Brain microvascular endothelial cell (primary cell): ENCODE results near the gene GATA2.

Source experiments
- DNase-seq: peaks from one replicate; pipeline ENCODE4 v3.0.0-alpha.2; 2020
- H3K27ac ChIP-seq: fragments of 250-450 bp; sonication (Bioruptor Pico); 2 replicates; pipeline ENCODE4 v1.5.1; 2020; ENCODE audit warnings: mild to moderate bottlenecking, moderate library complexity
- H3K27me3 ChIP-seq: fragments of 250-450 bp; sonication (Bioruptor Pico); replicated peaks from 2 replicates; pipeline ENCODE4 v1.5.1; 2020; ENCODE audit warnings: mild to moderate bottlenecking
- H3K36me3 ChIP-seq: fragments of 250-450 bp; sonication (Bioruptor Pico); replicated peaks from 2 replicates; pipeline ENCODE4 v1.5.1; 2020; ENCODE audit warnings: mild to moderate bottlenecking
- H3K4me3 ChIP-seq: 2 replicates; pipeline ENCODE4 v1.5.1; 2011; ENCODE audit warnings: low read depth, mild to moderate bottlenecking, control low read depth, low read length, moderate library complexity
- in situ Hi-C: cut with HindIII; loops from 2 replicates; pipeline ENCODE4 v1.10.0; 2017; ENCODE audit warnings: low sequenced_read_pairs, low pct_ligation_motif_present
- TF ChIP-seq, protein P1 (sequence below): IDR thresholded peaks from 2 replicates; pipeline ENCODE4 v1.5.1; 2011; ENCODE audit warnings: low read depth, mild to moderate bottlenecking, moderate library complexity, low read length, control low read depth, inconsistent platforms; ENCODE audit errors: missing control alignments

The GATA2 gene

DNA sequence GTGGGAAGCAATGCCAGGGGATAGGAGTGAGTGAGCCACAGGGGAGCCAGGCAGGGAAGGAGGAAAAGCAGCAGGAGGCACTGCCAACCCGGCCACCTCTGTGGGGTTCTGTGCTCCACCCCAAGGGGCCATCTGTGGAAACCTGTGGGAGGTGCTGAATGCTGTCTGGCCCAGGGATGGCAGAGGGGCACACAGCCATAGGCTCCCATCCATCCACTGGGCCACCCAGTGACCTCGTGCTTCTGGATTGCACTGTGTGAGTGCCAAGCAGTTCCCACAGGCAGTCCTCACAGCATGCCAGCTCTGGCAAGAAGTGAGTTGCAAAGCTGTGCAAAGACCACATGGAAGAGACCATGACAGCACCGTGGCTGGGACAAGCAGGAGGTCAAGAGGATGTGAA lies 53.8 kb downstream of the GATA2 start:
- Histone ChIP-seq H3K27me3 (peaks cover 20% of the 10 kb centered on the region), H3K36me3 (no peaks in the 10 kb centered on the region), H3K27ac (no peak overlapping the region), H3K4me3 (no peak overlapping the region)
- TF ChIP-seq, protein P1, sequence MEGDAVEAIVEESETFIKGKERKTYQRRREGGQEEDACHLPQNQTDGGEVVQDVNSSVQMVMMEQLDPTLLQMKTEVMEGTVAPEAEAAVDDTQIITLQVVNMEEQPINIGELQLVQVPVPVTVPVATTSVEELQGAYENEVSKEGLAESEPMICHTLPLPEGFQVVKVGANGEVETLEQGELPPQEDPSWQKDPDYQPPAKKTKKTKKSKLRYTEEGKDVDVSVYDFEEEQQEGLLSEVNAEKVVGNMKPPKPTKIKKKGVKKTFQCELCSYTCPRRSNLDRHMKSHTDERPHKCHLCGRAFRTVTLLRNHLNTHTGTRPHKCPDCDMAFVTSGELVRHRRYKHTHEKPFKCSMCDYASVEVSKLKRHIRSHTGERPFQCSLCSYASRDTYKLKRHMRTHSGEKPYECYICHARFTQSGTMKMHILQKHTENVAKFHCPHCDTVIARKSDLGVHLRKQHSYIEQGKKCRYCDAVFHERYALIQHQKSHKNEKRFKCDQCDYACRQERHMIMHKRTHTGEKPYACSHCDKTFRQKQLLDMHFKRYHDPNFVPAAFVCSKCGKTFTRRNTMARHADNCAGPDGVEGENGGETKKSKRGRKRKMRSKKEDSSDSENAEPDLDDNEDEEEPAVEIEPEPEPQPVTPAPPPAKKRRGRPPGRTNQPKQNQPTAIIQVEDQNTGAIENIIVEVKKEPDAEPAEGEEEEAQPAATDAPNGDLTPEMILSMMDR: no peak
- in situ Hi-C loops: no loop called here
- DNase-seq: no peak

DNA sequence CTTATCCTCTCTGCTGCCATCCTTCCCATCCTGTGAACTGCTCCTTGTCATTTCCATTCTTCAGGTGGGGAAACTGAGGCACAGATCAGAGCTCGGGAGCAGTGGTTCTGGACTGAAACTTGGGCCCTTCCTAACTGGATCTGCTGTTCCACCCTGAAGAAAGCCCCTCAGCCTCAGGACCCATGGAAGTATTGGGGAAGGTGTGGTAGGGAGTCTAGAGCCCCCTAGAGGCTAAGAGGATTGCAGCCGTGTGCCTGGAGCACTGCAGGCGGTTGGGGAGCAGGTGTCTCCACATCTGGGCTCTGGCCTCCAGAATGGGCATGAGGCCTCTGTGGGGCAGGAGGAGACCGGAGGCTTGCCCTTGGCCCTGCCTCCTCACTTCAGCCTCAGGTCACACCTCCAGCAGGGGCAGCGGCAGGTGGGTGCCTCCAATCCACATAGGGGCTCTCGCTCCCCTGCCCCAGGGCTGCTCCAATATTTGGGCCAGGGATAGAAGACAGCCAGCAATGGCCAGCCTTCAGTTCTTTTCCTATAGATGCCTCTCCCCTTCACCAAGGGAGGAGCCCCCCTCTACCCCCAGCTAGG lies 54.4 kb downstream of the GATA2 start:
- no peak overlapping the region for H3K27ac ChIP-seq
- DNase-seq: no peak
- peaks cover 27% of the 10 kb centered on the region for H3K27me3 ChIP-seq
- in situ Hi-C loops: no loop called here
- TF ChIP-seq, protein P1: peak; percentile 66
- H3K36me3 ChIP-seq: no peaks in the 10 kb centered on the region
- H3K4me3 ChIP-seq: no peak overlapping the region

DNA sequence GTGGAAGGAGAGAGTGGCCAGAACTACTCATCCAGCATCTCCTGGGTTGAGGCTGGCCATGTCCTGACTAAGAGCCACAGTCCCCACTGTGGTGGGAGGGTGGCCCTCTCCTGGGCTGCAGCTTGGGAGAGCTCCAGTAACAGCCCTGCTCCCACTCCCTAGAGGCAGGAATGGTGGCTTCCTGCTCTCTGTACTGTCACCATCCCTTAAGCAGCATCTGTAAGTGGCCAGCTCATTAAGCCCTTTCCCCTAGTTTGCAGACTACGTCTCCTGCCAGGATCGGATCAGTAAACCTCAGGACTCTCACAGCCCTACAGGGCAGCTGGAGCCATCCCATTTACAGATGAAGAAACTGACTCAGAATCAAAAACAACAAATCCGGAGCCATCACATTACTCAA lies 56.8 kb downstream of the GATA2 start:
- no peak for DNase-seq
- Histone ChIP-seq H3K27me3 (peaks cover 50% of the 10 kb centered on the region), H3K27ac (no peak overlapping the region), H3K4me3 (no peak overlapping the region), H3K36me3 (no peaks in the 10 kb centered on the region)
- in situ Hi-C loops: no loop called here
- TF ChIP-seq, protein P1: no peak

GRCh38 chr3:128435561-128435960 lies 57.4 kb downstream of the GATA2 start:
- TF ChIP-seq, protein P1: no peak

DNA sequence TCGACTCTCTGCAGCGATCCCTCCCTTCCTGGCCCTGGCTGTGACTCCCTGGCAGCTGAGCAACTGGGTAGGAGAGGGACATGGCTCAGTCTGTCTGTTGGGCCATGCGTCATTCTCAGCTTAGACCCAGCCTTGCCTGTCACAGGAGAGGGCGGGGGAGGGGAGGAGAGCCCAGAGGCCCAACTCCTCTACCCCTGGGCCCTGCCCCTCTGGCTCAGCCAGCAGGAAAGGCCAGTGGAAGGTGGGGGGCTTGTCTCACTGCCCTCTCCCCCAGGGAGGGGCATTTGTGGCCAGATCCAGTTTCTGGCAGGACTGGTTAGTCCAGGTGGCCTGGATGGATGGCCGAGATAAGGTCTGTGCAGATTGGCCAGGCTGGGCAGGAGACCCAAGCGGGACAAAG lies 57.9 kb downstream of the GATA2 start:
- H3K4me3 ChIP-seq: no peak overlapping the region
- in situ Hi-C loops: no loop called here
- no peaks in the 10 kb centered on the region for H3K36me3 ChIP-seq
- H3K27me3 ChIP-seq: peaks cover 57% of the 10 kb centered on the region
- no peak overlapping the region for H3K27ac ChIP-seq
- no peak for DNase-seq
- TF ChIP-seq, protein P1: no peak

More at GRCh38 chr3:128435561-128435960, 57.4 kb downstream of the GATA2 start:
- Histone ChIP-seq H3K27me3 (peaks cover 55% of the 10 kb centered on the region), H3K27ac (no peak overlapping the region), H3K4me3 (no peak overlapping the region), H3K36me3 (no peaks in the 10 kb centered on the region)
- DNase-seq: no peak
- in situ Hi-C loops: no loop called here

DNA sequence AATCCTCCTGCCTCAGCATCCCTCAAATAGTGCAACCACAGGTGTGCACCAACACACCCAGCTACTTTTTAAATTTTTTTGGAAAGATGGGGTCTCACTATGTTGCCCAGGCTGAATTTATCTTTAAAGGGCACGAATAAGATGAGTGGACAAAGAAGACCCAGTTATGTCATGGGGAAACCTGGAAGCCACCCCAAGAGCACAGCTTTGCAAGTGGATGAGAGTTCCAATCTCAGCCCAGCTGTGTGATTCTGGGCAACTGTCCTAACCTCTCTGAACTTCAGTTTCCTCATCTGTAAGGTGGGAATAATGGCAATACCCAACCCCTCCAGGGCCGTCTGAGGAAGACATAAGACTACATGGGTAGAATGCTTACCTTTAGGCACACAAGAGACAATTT lies 58.5 kb downstream of the GATA2 start:
- no peak for DNase-seq
- TF ChIP-seq, protein P1: no peak
- no peak overlapping the region for H3K4me3 ChIP-seq
- in situ Hi-C loops: no loop called here
- H3K27ac ChIP-seq: no peak overlapping the region
- no peaks in the 10 kb centered on the region for H3K36me3 ChIP-seq
- H3K27me3 ChIP-seq: peaks cover 56% of the 10 kb centered on the region
